HepG2 (cell line): ENCODE results near the gene DCLRE1B. TPM values are rescaled to one million over a fixed set of nuclear protein-coding genes. Genes with fewer than 3 reads are reported as not detected.

Experiments
- BRD4 ChIP-seq: sonication (generic); formaldehyde crosslinking; IDR thresholded peaks from 2 replicates; pipeline ENCODE4 v1.4.0; 2020; ENCODE audit warnings: missing genetic modification reagents
- CBX2 ChIP-seq, 2 experiments: fragments of 200-600 bp in 1 of 2; sonication (generic); formaldehyde crosslinking in 1 of 2; IDR thresholded peaks; 2 replicates each; pipeline versions ENCODE4 v1.7.0 to v1.8.1; 2018 to 2022; ENCODE audit warnings: low read depth in 2 of 2, low read length in 1 of 2, mild to moderate bottlenecking in 1 of 2, missing genetic modification reagents in 1 of 2
- ELF1 ChIP-seq: sonication (generic); formaldehyde crosslinking; IDR thresholded peaks from 2 replicates; pipeline ENCODE4 v1.4.0; 2020; ENCODE audit warnings: missing genetic modification reagents
- GTF3A ChIP-seq: sonication (generic); formaldehyde crosslinking; conservative IDR thresholded peaks from 2 replicates; pipeline ENCODE4 v1.4.0; 2020; ENCODE audit warnings: mild to moderate bottlenecking, missing genetic modification reagents
- JUN ChIP-seq: sonication (generic); formaldehyde crosslinking; IDR thresholded peaks from 2 replicates; pipeline ENCODE4 v1.4.0; 2020; ENCODE audit warnings: mild to moderate bottlenecking, missing genetic modification reagents
- KAT2B ChIP-seq: fragments of 150-350 bp; IDR thresholded peaks from 2 replicates; pipeline ENCODE4 v1.6.1; 2014; ENCODE audit warnings: low read depth, low read length, borderline replicate concordance
- KLF11 ChIP-seq: IDR thresholded peaks from 2 replicates; pipeline ENCODE4 v1.6.1; 2016; ENCODE audit warnings: missing compliant biosample characterization
- LCORL ChIP-seq, 2 experiments: fragments of 450-650 bp in 1 of 2; sonication (generic) in 1 of 2; formaldehyde crosslinking in 1 of 2; IDR thresholded peaks; 2 replicates each; pipeline versions ENCODE4 v1.5.0 to v1.6.1; 2017 to 2020; ENCODE audit warnings: antibody characterized with exemption in 1 of 2, missing genetic modification reagents in 1 of 2
- MBD4 ChIP-seq: IDR thresholded peaks from 2 replicates; pipeline ENCODE4 v1.6.1; 2012; ENCODE audit warnings: low read length, inconsistent platforms, borderline replicate concordance
- NR2F2 ChIP-seq: IDR thresholded peaks from 2 replicates; pipeline ENCODE4 v1.6.1; 2012; ENCODE audit warnings: low read depth, inconsistent platforms, borderline replicate concordance
- SOX5 ChIP-seq: IDR thresholded peaks from 2 replicates; pipeline ENCODE4 v1.6.1; 2016; ENCODE audit warnings: borderline replicate concordance
- SRF ChIP-seq: IDR thresholded peaks from 2 replicates; pipeline ENCODE4 v1.6.1; 2011; ENCODE audit warnings: mild to moderate bottlenecking, low read depth, low read length, moderate library complexity
- THAP11 ChIP-seq: IDR thresholded peaks from 2 replicates; pipeline ENCODE4 v1.6.1; 2016; ENCODE audit warnings: missing biosample characterization, missing genetic modification reagents
- THYN1 ChIP-seq: sonication (generic); formaldehyde crosslinking; IDR thresholded peaks from 2 replicates; pipeline ENCODE4 v1.8.1; 2023; ENCODE audit warnings: low read depth, mild to moderate bottlenecking, moderate library complexity, missing genetic modification reagents, borderline replicate concordance
- TRAFD1 ChIP-seq: sonication (generic); formaldehyde crosslinking; IDR thresholded peaks from 2 replicates; pipeline ENCODE4 v1.5.1; 2020; ENCODE audit warnings: missing genetic modification reagents, mild to moderate bottlenecking, borderline replicate concordance
- WIZ ChIP-seq: sonication (generic); formaldehyde crosslinking; IDR thresholded peaks from 2 replicates; pipeline ENCODE4 v1.5.1; 2020; ENCODE audit warnings: mild to moderate bottlenecking, missing genetic modification reagents
- YEATS4 ChIP-seq: sonication (generic); formaldehyde crosslinking; IDR thresholded peaks from 2 replicates; pipeline ENCODE4 v1.4.0; 2020; ENCODE audit warnings: missing genetic modification reagents, borderline replicate concordance
- ZKSCAN5 ChIP-seq: sonication (generic); formaldehyde crosslinking; IDR thresholded peaks from 2 replicates; pipeline ENCODE4 v1.5.1; 2020; ENCODE audit warnings: mild to moderate bottlenecking, missing genetic modification reagents
- ZMYM4 ChIP-seq: sonication (generic); formaldehyde crosslinking; IDR thresholded peaks from 2 replicates; pipeline ENCODE4 v1.8.1; 2023; ENCODE audit warnings: mild to moderate bottlenecking, missing genetic modification reagents
- ZNF558 ChIP-seq: sonication (generic); formaldehyde crosslinking; IDR thresholded peaks from 2 replicates; pipeline ENCODE4 v1.9.0; 2022; ENCODE audit warnings: mild to moderate bottlenecking, missing genetic modification reagents, borderline replicate concordance
- ZNF773 ChIP-seq: sonication (generic); formaldehyde crosslinking; IDR thresholded peaks from 2 replicates; pipeline ENCODE4 v1.4.0; 2020; ENCODE audit warnings: missing genetic modification reagents, borderline replicate concordance
- ZSCAN31 ChIP-seq: sonication (generic); formaldehyde crosslinking; IDR thresholded peaks from 2 replicates; pipeline ENCODE4 v1.5.0; 2020; ENCODE audit warnings: low read depth, mild to moderate bottlenecking, missing genetic modification reagents
- polyA plus RNA-seq, 8 experiments: library from polyadenylated mRNA; depleted of rRNA in 3 of 8; stranded (reverse) in 7 of 8; unstranded in 1 of 8; fragments of >200 nt; fragmentation: Illumina TruSeq in 4 of 8; extraction: Trizol in 4 of 8; gene quantifications; 2 replicates each; pipeline versions ENCODE4 v1.2.1 to v1.2.3, GENCODE V29; 2011 to 2016; ENCODE audit warnings: low read depth in 4 of 8, missing spikeins in 1 of 8, mixed read lengths in 1 of 8; ENCODE audit not compliant: insufficient read depth in 1 of 8
- total RNA-seq, 5 experiments: library from RNA; depleted of rRNA; stranded (reverse); fragments of >200 nt; fragmentation: Illumina TruSeq; extraction: Trizol; gene quantifications; 2 replicates each; pipeline ENCODE4 v1.2.3, GENCODE V29; 2016; ENCODE audit warnings: low read depth in 1 of 5
- TF ChIP-seq, protein P1 (sequence below): IDR thresholded peaks from 2 replicates; pipeline ENCODE4 v1.6.1; 2016; ENCODE audit warnings: mild to moderate bottlenecking
- TF ChIP-seq, protein P2 (sequence below): sonication (generic); formaldehyde crosslinking; IDR thresholded peaks from 2 replicates; pipeline ENCODE4 v1.4.0; 2020; ENCODE audit warnings: missing genetic modification reagents, borderline replicate concordance

The DCLRE1B gene
- total and polyA plus RNA-seq, 2 of the 13 experiments (the other 11 are each of a cell fraction or from before 2014, with no cell fraction given): 2.7 to 8.0 TPM

- TF ChIP-seq CBX2 (IDR thresholded peaks at IDR 0.05; ENCODE audit: low read depth, low read length) (no peak), CBX2 (CRISPR knock-in tag; IDR thresholded peaks at IDR 0.05; ENCODE audit: low read depth) (0 out of 2 replicates have a peak, but pooled peaks have one; percentile 61), ZSCAN31 (CRISPR knock-in tag) (peak; percentile 93), ZNF558 (CRISPR knock-in tag) (peak; percentile 41; the same call in 1 of the 2 replicates), ZMYM4 (CRISPR knock-in tag) (peak; percentile 90), BRD4 (peak; percentile 81), SRF (peak; percentile 94), SOX5 (CRISPR knock-in tag) (peak; percentile 36; the same call in 1 of the 2 replicates), KLF11 (0 out of 2 replicates have a peak, but pooled peaks have one; percentile 15), MBD4 (no peak), ELF1 (CRISPR knock-in tag) (peak; percentile 100), THYN1 (no peak), NR2F2 (0 out of 2 replicates have a peak, but pooled peaks have one; percentile 20), LCORL (IDR thresholded peaks at IDR 0.05) (no peak), LCORL (CRISPR knock-in tag; IDR thresholded peaks at IDR 0.05) (peak; percentile 77; the same call in 1 of the 2 replicates), ZNF773 (peak; percentile 19; the same call in 1 of the 2 replicates), WIZ (CRISPR knock-in tag) (peak; percentile 49; the same call in 1 of the 2 replicates), YEATS4 (CRISPR knock-in tag) (peak; percentile 95), KAT2B (no peak), THAP11 (CRISPR knock-in tag) (peak; percentile 92), ZKSCAN5 (no peak), GTF3A (no peak; the same call in 1 of the 2 replicates), JUN (CRISPR knock-in tag) (no peak; the same call in 1 of the 2 replicates), TRAFD1 (CRISPR knock-in tag) (no peak)
- TF ChIP-seq, protein P1, sequence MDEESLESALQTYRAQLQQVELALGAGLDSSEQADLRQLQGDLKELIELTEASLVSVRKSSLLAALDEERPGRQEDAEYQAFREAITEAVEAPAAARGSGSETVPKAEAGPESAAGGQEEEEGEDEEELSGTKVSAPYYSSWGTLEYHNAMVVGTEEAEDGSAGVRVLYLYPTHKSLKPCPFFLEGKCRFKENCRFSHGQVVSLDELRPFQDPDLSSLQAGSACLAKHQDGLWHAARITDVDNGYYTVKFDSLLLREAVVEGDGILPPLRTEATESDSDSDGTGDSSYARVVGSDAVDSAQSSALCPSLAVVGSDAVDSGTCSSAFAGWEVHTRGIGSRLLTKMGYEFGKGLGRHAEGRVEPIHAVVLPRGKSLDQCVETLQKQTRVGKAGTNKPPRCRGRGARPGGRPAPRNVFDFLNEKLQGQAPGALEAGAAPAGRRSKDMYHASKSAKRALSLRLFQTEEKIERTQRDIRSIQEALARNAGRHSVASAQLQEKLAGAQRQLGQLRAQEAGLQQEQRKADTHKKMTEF (CRISPR knock-in tag): peak; percentile 81
- TF ChIP-seq, protein P2, sequence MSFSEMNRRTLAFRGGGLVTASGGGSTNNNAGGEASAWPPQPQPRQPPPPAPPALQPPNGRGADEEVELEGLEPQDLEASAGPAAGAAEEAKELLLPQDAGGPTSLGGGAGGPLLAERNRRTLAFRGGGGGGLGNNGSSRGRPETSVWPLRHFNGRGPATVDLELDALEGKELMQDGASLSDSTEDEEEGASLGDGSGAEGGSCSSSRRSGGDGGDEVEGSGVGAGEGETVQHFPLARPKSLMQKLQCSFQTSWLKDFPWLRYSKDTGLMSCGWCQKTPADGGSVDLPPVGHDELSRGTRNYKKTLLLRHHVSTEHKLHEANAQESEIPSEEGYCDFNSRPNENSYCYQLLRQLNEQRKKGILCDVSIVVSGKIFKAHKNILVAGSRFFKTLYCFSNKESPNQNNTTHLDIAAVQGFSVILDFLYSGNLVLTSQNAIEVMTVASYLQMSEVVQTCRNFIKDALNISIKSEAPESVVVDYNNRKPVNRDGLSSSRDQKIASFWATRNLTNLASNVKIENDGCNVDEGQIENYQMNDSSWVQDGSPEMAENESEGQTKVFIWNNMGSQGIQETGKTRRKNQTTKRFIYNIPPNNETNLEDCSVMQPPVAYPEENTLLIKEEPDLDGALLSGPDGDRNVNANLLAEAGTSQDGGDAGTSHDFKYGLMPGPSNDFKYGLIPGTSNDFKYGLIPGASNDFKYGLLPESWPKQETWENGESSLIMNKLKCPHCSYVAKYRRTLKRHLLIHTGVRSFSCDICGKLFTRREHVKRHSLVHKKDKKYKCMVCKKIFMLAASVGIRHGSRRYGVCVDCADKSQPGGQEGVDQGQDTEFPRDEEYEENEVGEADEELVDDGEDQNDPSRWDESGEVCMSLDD (CRISPR knock-in tag): peak; percentile 9; the same call in 1 of the 2 replicates
Observed at GRCh38 chr1:113928941-113929749, 24.0 kb downstream of the DCLRE1B start, which contains the start of gene HIPK1 (continued).
